Loucy (cell line): ENCODE results near the gene ADM5.

Source experiments
- H2AFZ ChIP-seq: fragments of 200-600 bp; sonication (generic); 2 replicates; pipeline ENCODE4 v1.6.0; 2016; ENCODE audit warnings: antibody characterized with exemption, mild to moderate bottlenecking, low read length, moderate library complexity
- H3F3A ChIP-seq: fragments of 200-600 bp; 2 replicates; pipeline ENCODE4 v1.6.0; 2016; ENCODE audit warnings: antibody characterized with exemption, low read depth, mild to moderate bottlenecking
- H3K27me3 ChIP-seq: fragments of 200-600 bp; sonication (generic); 2 replicates; pipeline ENCODE4 v1.6.1; 2014; ENCODE audit warnings: low read length, mild to moderate bottlenecking; ENCODE audit not compliant: insufficient read depth, poor library complexity, severe bottlenecking
- H3K36me3 ChIP-seq: fragments of 200-600 bp; sonication (generic); 2 replicates; pipeline ENCODE4 v1.6.1; 2016; ENCODE audit warnings: low read length; ENCODE audit not compliant: insufficient read depth
- H3K4me1 ChIP-seq: fragments of 200-600 bp; sonication (generic); 2 replicates; pipeline ENCODE4 v1.5.1; 2014; ENCODE audit warnings: low read length, mild to moderate bottlenecking; ENCODE audit not compliant: insufficient read depth, poor library complexity, severe bottlenecking
- H3K4me2 ChIP-seq: fragments of 200-600 bp; sonication (generic); 2 replicates; pipeline ENCODE4 v1.6.0; 2014; ENCODE audit warnings: antibody characterized with exemption, low read length, low read depth, mild to moderate bottlenecking; ENCODE audit not compliant: poor library complexity, severe bottlenecking
- H3K4me3 ChIP-seq: fragments of 200-600 bp; sonication (generic); 2 replicates; pipeline ENCODE4 v1.5.1; 2014; ENCODE audit warnings: low read length, mild to moderate bottlenecking, mixed read lengths; ENCODE audit not compliant: poor library complexity, severe bottlenecking
- H3K79me2 ChIP-seq: fragments of 200-600 bp; sonication (generic); 2 replicates; pipeline ENCODE4 v1.6.1; 2014; ENCODE audit warnings: low read length; ENCODE audit not compliant: insufficient read depth
- H3K9ac ChIP-seq: fragments of 200-600 bp; sonication (generic); 2 replicates; pipeline ENCODE4 v1.6.0; 2014; ENCODE audit warnings: mild to moderate bottlenecking, low read depth, low read length, moderate library complexity; ENCODE audit not compliant: poor library complexity, severe bottlenecking
- H3K9me2 ChIP-seq: fragments of 200-600 bp; sonication (generic); replicated peaks from 2 replicates; pipeline ENCODE4 v1.6.1; 2016; ENCODE audit warnings: low read depth, low read length, mixed read lengths
- H3K9me3 ChIP-seq: fragments of 200-600 bp; sonication (generic); 2 replicates; pipeline ENCODE4 v1.6.1; 2014; ENCODE audit warnings: mild to moderate bottlenecking, antibody characterized with exemption, low read length, low read depth; ENCODE audit not compliant: insufficient read depth
- H4K20me1 ChIP-seq: fragments of 200-600 bp; sonication (generic); 2 replicates; pipeline ENCODE4 v1.6.0; 2014; ENCODE audit warnings: antibody characterized with exemption, low read length, mild to moderate bottlenecking; ENCODE audit not compliant: insufficient read depth, poor library complexity, severe bottlenecking
- CTCF ChIP-seq: fragments of 200-600 bp; sonication (generic); conservative IDR thresholded peaks from 2 replicates; pipeline ENCODE4 v1.5.1; 2014; ENCODE audit warnings: mild to moderate bottlenecking, antibody characterized with exemption, low read length
- EZH2phosphoT487 ChIP-seq: fragments of 200-600 bp; IDR thresholded peaks from 2 replicates; pipeline ENCODE4 v1.6.1; 2018; ENCODE audit warnings: antibody characterized with exemption, mild to moderate bottlenecking, moderate library complexity, borderline replicate concordance

ADM5 gene

GRCh38 chr19:49651820-49652550, 37.4 kb upstream of the ADM5 start:
- no peaks in the 10 kb centered on the region for H3K4me1 ChIP-seq
- H3K4me3 ChIP-seq: no peak overlapping the region
- H3K4me2 ChIP-seq: no peak overlapping the region
- no peaks in the 10 kb centered on the region for H3K9me2 ChIP-seq
- H3F3A ChIP-seq: no peaks in the 10 kb centered on the region
- H2AFZ ChIP-seq: no peak overlapping the region
- peaks cover 41% of the 10 kb centered on the region; the same call in 1 of the 2 replicates for H3K36me3 ChIP-seq
- no peaks in the 10 kb centered on the region for H4K20me1 ChIP-seq
- no peaks in the 10 kb centered on the region for H3K27me3 ChIP-seq
- TF ChIP-seq CTCF (no peak), EZH2phosphoT487 (no peak)
- H3K9me3 ChIP-seq: no peaks in the 10 kb centered on the region
- no peak overlapping the region for H3K9ac ChIP-seq
- H3K79me2 ChIP-seq: no peaks in the 10 kb centered on the region

- no peak overlapping the region for H3K9ac ChIP-seq
- no peaks in the 10 kb centered on the region for H3K9me3 ChIP-seq
- no peak overlapping the region for H3K4me3 ChIP-seq
- peaks cover 44% of the 10 kb centered on the region; the same call in 1 of the 2 replicates for H3K36me3 ChIP-seq
- H4K20me1 ChIP-seq: no peaks in the 10 kb centered on the region
- H3F3A ChIP-seq: no peaks in the 10 kb centered on the region
- no peaks in the 10 kb centered on the region for H3K79me2 ChIP-seq
- H3K4me1 ChIP-seq: no peaks in the 10 kb centered on the region
- H2AFZ ChIP-seq: no peak overlapping the region
- TF ChIP-seq EZH2phosphoT487: no peak
- no peak for TF ChIP-seq CTCF
- no peaks in the 10 kb centered on the region for H3K9me2 ChIP-seq
- no peak overlapping the region for H3K4me2 ChIP-seq
- no peaks in the 10 kb centered on the region for H3K27me3 ChIP-seq
Measured at GRCh38 chr19:49652551-49653465, 36.6 kb upstream of the ADM5 start.

GRCh38 chr19:49653466-49653806, 36.0 kb upstream of the ADM5 start:
- Histone ChIP-seq H3K4me3 (no peak overlapping the region), H3K9me3 (no peaks in the 10 kb centered on the region), H3K4me1 (no peaks in the 10 kb centered on the region), H3K4me2 (no peak overlapping the region), H3K27me3 (no peaks in the 10 kb centered on the region), H3K36me3 (peaks cover 44% of the 10 kb centered on the region; the same call in 1 of the 2 replicates), H3K9me2 (no peaks in the 10 kb centered on the region), H3K79me2 (no peaks in the 10 kb centered on the region), H3K9ac (no peak overlapping the region), H4K20me1 (no peaks in the 10 kb centered on the region), H2AFZ (no peak overlapping the region), H3F3A (no peaks in the 10 kb centered on the region)
- TF ChIP-seq CTCF: no peak
- no peak for TF ChIP-seq EZH2phosphoT487
